ENCODE measurements around the gene MEOX1. TPM values are rescaled to one million over a fixed set of nuclear protein-coding genes. Genes with fewer than 3 reads are reported as not detected.
"Not testable (repeated sequence)": the region's sequence is repeated elsewhere in the genome, so short reads cannot be mapped to it uniquely, and the experiment has no call there.

MEOX1 gene
- total RNA-seq, 2 donors from 2014 or later, result 5.5 to 6.0 TPM

- Mint-ChIP-seq H3K4me3 (no peak overlapping the region), H3K4me1 (peaks cover 3% of the 10 kb centered on the region), H3K27ac (no peak overlapping the region), H3K27me3 (peaks cover 25% of the 10 kb centered on the region), H3K36me3 (ENCODE audit: low read depth) (no peaks in the 10 kb centered on the region)
- ATAC-seq, result peak; percentile 95
- H3K9me3 ChIP-seq (ENCODE audit: control insufficient read depth, low read length, poor library complexity, severe bottlenecking), result no peaks in the 10 kb centered on the region
- DNase-seq, result peak; percentile 38 to 68 (median 53)
These were observed 32.6 kb upstream of the MEOX1 start for GRCh38 chr17:43694081-43694870.

GRCh38 chr17:43691317-43691693 is 29.6 kb upstream of the MEOX1 start:
- Mint-ChIP-seq H3K4me3 (no peak overlapping the region), H3K4me1 (peaks cover 3% of the 10 kb centered on the region), H3K27ac (no peak overlapping the region), H3K27me3 (peaks cover 20% of the 10 kb centered on the region), H3K36me3 (ENCODE audit: low read depth) (no peaks in the 10 kb centered on the region)
- no peak for DNase-seq
- no peaks in the 10 kb centered on the region for H3K9me3 ChIP-seq (ENCODE audit: control insufficient read depth, low read length, poor library complexity, severe bottlenecking)
- ATAC-seq, result no peak

DNA sequence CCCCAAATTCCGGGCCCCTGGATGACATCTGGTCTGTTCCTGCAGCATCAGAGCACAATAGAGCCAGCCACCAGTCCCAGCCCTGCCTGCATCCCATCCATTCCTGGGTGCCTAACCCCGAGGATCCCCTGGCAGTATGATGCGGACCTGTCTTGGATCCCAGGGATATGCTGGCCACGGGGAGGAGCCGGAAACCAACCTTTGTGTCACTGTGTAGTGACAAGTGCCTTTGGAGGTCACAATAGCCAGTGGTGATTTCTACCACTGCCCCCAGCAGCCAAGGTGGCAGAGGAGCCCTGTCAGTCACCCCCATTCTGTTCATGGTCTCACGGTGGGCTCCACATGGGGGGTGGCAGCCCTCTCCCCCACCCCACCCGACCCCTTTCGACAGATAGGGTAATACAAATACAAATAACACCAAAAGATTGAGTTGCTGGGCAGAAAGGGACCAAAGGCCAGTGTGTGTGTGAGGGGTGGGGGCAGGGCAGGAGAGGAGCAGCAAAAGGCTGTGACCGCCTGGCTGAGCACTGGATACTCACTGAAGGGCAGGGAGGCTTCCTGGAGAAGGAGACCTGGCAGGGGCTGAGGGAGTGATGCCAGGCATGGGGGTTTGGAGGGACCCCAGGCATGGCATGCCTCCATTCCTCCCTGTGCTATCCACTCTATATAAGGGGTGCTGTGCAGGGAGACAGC is 29.0 kb upstream of the MEOX1 start:
- no peaks in the 10 kb centered on the region for H3K9me3 ChIP-seq (ENCODE audit: control insufficient read depth, low read length, poor library complexity, severe bottlenecking)
- no peak overlapping the region for H3K4me3 Mint-ChIP-seq
- peaks cover 20% of the 10 kb centered on the region for H3K27me3 Mint-ChIP-seq
- H3K27ac Mint-ChIP-seq, result no peak overlapping the region
- DNase-seq, result no peak
- H3K36me3 Mint-ChIP-seq (ENCODE audit: low read depth), result no peaks in the 10 kb centered on the region
- H3K4me1 Mint-ChIP-seq, result peaks cover 3% of the 10 kb centered on the region
- no peak for ATAC-seq

DNA sequence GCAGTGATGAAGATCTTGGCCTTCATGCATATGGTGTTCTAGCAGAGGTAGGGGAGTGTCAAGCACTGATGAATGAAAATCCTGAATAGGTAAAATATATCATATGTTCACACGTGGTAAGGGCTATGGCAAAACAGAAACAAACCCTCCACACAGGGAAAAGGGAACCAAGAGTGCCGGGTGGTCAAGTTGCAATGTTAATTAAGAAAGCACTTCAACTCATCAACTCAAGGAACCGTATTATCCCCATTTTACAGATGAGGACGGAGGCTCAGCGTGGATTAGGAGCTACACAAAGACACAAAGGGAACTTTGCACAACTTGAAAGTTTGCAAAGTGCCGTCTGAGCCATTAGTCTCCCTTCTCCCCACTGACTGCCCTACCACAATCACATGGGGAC is 28.1 kb upstream of the MEOX1 start:
- no peaks in the 10 kb centered on the region for H3K36me3 Mint-ChIP-seq (ENCODE audit: low read depth)
- ATAC-seq (no peak), DNase-seq (no peak)
- H3K4me3 Mint-ChIP-seq, result no peak overlapping the region
- peaks cover 3% of the 10 kb centered on the region for H3K4me1 Mint-ChIP-seq
- peaks cover 20% of the 10 kb centered on the region for H3K27me3 Mint-ChIP-seq
- no peak overlapping the region for H3K27ac Mint-ChIP-seq
- no peaks in the 10 kb centered on the region for H3K9me3 ChIP-seq (ENCODE audit: control insufficient read depth, low read length, poor library complexity, severe bottlenecking)

- ATAC-seq, result no peak
- no peaks in the 10 kb centered on the region for H3K4me1 Mint-ChIP-seq
- peaks cover 15% of the 10 kb centered on the region for H3K27me3 Mint-ChIP-seq
- H3K36me3 Mint-ChIP-seq (ENCODE audit: low read depth), result no peaks in the 10 kb centered on the region
- H3K27ac Mint-ChIP-seq, result no peak overlapping the region
- no peak for DNase-seq
- no peak overlapping the region for H3K4me3 Mint-ChIP-seq
- H3K9me3 ChIP-seq (ENCODE audit: control insufficient read depth, low read length, poor library complexity, severe bottlenecking), result no peaks in the 10 kb centered on the region
These were observed 27.4 kb upstream of the MEOX1 start for GRCh38 chr17:43689131-43689530.

GRCh38 chr17:43686957-43687356 is 25.2 kb upstream of the MEOX1 start:
- not testable (repeated sequence) for H3K4me3 Mint-ChIP-seq; H3K4me1 Mint-ChIP-seq; ATAC-seq; H3K36me3 Mint-ChIP-seq (ENCODE audit: low read depth); DNase-seq; H3K27ac Mint-ChIP-seq; H3K9me3 ChIP-seq (ENCODE audit: control insufficient read depth, low read length, poor library complexity, severe bottlenecking)
- peaks cover 14% of the 10 kb centered on the region for H3K27me3 Mint-ChIP-seq

DNA sequence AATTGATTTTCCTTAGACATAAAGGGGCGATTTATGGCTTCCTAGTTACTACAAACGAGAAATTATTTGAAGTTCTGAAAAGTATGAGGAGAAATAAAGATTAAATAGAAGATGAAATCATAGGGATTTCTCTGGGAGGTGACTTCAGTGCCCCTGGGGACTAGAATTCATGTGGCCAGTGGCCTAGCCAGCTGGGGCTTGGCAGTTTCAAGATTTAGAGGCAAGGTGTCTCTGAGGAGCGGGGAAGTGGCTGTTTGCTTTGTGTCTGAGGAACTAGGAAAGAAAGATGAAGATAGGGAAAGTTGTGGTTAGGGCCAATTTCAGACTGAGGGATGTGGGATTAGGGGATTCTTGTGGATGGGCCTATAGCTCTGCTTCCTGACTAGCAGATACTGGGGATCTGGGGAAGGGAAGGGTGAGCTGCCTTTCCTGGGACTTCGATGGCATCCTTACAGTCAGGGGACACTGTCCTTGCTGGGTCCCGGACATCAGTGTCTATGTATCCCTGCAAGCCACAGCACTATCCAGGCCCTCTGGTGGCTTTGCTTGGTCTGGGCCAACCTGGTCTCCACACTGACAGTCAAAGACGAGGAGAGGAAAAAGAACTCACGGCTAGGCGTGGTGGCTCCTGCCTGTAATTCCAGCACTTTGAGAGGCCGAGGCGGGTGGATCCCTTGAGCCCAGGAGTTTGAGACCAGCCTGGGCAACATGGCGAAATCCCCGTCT is 22.4 kb upstream of the MEOX1 start:
- ATAC-seq, result no peak
- no peak overlapping the region for H3K27ac Mint-ChIP-seq
- H3K36me3 Mint-ChIP-seq (ENCODE audit: low read depth), result no peaks in the 10 kb centered on the region
- H3K27me3 Mint-ChIP-seq, result peaks cover 14% of the 10 kb centered on the region
- H3K9me3 ChIP-seq (ENCODE audit: control insufficient read depth, low read length, poor library complexity, severe bottlenecking), result no peaks in the 10 kb centered on the region
- H3K4me1 Mint-ChIP-seq, result no peaks in the 10 kb centered on the region
- no peak for DNase-seq
- no peak overlapping the region for H3K4me3 Mint-ChIP-seq

DNA sequence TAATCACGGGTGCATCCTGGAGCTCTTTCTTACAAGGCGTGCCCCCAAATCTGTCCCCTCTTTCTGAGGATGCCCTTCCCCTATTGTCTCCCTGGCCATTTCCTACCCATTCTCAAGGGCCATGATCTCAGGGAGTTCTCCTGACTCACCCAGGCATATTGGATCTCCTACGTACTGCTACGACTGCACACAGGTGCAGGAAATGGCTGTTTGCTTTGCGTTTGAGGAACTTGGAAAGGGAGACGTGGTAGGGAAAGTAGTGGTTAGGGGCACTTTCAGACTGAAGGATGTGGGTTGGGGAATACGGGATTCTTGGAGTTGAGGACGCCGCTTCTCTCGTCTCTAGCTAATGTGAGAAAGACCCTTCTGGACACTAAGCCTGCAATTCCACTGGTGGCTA is 18.7 kb upstream of the MEOX1 start:
- no peaks in the 10 kb centered on the region for H3K9me3 ChIP-seq (ENCODE audit: control insufficient read depth, low read length, poor library complexity, severe bottlenecking)
- H3K27ac Mint-ChIP-seq, result no peak overlapping the region
- DNase-seq (no peak), ATAC-seq (no peak)
- no peaks in the 10 kb centered on the region for H3K36me3 Mint-ChIP-seq (ENCODE audit: low read depth)
- H3K27me3 Mint-ChIP-seq, result peaks cover 10% of the 10 kb centered on the region
- no peak overlapping the region for H3K4me3 Mint-ChIP-seq
- H3K4me1 Mint-ChIP-seq, result peaks cover 5% of the 10 kb centered on the region

DNA sequence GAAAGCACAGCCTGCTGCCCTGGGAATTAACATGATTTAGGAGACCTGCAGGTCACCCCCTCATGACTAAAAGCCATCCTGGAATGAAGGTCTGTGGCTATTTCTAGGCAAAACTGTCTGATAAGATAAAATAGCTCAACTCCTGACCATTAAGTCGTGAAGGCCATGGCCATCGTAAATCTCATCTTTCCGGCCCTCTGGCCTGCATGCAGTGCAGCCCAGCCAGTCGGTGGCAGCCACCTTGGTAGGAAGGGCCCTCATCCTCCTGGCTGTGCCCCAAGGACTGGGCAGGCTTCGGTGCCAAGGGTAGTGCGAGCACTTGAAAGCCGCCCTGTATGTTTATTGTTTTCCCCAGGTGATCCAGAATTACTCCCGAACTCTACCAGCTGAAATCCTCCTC is 18.2 kb upstream of the MEOX1 start:
- no peaks in the 10 kb centered on the region for H3K9me3 ChIP-seq (ENCODE audit: control insufficient read depth, low read length, poor library complexity, severe bottlenecking)
- no peak overlapping the region for H3K27ac Mint-ChIP-seq
- no peaks in the 10 kb centered on the region for H3K36me3 Mint-ChIP-seq (ENCODE audit: low read depth)

GRCh38 chr17:43679401-43679800 is 17.7 kb upstream of the MEOX1 start:
- Mint-ChIP-seq H3K4me1 (peaks cover 5% of the 10 kb centered on the region), H3K4me3 (no peak overlapping the region), H3K27ac (no peak overlapping the region), H3K36me3 (ENCODE audit: low read depth) (no peaks in the 10 kb centered on the region), H3K27me3 (peaks cover 15% of the 10 kb centered on the region)
- no peak for DNase-seq
- ATAC-seq, result no peak
- H3K9me3 ChIP-seq (ENCODE audit: control insufficient read depth, low read length, poor library complexity, severe bottlenecking), result no peaks in the 10 kb centered on the region

More for the DNA sequence above, 18.2 kb upstream of the MEOX1 start:
- DNase-seq (no peak), ATAC-seq (no peak)
- H3K4me1 Mint-ChIP-seq, result peaks cover 5% of the 10 kb centered on the region
- H3K27me3 Mint-ChIP-seq, result peaks cover 15% of the 10 kb centered on the region
- H3K4me3 Mint-ChIP-seq, result no peak overlapping the region

GRCh38 chr17:43676471-43676870 is 14.7 kb upstream of the MEOX1 start:
- ATAC-seq (no peak), DNase-seq (no peak)
- no peak overlapping the region for H3K4me3 Mint-ChIP-seq
- no peak overlapping the region for H3K27ac Mint-ChIP-seq
- H3K9me3 ChIP-seq (ENCODE audit: control insufficient read depth, low read length, poor library complexity, severe bottlenecking), result no peaks in the 10 kb centered on the region
- H3K27me3 Mint-ChIP-seq, result peaks cover 15% of the 10 kb centered on the region
- H3K4me1 Mint-ChIP-seq, result peaks cover 8% of the 10 kb centered on the region
- H3K36me3 Mint-ChIP-seq (ENCODE audit: low read depth), result no peaks in the 10 kb centered on the region

GRCh38 chr17:43674394-43674793 is 12.7 kb upstream of the MEOX1 start:
- H3K27ac Mint-ChIP-seq, result no peak overlapping the region
- H3K4me1 Mint-ChIP-seq, result peaks cover 12% of the 10 kb centered on the region
- H3K36me3 Mint-ChIP-seq (ENCODE audit: low read depth), result no peaks in the 10 kb centered on the region
- no peaks in the 10 kb centered on the region for H3K9me3 ChIP-seq (ENCODE audit: control insufficient read depth, low read length, poor library complexity, severe bottlenecking)
- DNase-seq (no peak), ATAC-seq (no peak)
- peaks cover 6% of the 10 kb centered on the region for H3K27me3 Mint-ChIP-seq
- H3K4me3 Mint-ChIP-seq, result no peak overlapping the region

DNA sequence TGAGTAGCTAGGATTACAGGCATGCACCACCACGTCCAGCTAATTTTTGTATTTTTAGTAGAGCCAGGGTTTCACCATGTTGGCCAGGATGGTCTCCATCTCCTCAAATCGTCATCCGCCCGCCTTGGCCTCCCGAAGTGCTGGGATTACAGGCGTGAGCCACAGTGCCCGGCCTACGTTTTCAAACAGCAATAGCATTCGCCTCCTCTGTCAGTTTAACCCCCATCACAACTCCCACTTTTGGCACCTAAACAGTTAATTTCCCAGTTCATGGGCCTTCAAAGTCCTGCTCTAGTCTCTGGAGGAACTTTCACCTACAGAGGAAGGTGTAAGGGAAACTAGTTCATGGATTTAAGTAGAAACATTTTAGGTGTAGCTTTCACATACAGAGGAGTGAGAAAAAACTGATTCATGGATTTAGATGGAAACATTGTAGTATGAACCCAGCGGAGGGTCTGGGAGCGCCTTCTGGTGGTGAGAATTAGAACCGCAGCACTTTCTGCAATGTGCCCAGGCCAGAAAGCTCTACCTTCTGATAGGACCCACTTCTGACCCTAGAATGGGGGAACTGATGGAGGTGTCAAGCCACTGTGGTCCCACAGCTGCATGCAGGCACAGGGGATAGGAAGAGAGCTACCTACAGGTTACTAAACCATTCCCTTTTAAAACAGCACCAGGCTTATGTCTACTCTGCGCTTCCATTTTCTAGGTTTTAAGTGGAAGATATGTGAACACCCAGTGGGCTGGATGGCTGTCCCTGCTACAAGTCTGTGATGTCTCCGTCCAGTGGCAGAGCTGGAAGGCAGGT is 12.0 kb upstream of the MEOX1 start:
- H3K9me3 ChIP-seq (ENCODE audit: control insufficient read depth, low read length, poor library complexity, severe bottlenecking), result no peaks in the 10 kb centered on the region
- Mint-ChIP-seq H3K36me3 (ENCODE audit: low read depth) (no peaks in the 10 kb centered on the region), H3K27ac (no peak overlapping the region), H3K27me3 (peaks cover 6% of the 10 kb centered on the region), H3K4me3 (no peak overlapping the region), H3K4me1 (peaks cover 12% of the 10 kb centered on the region)
- ATAC-seq (peak; percentile 70), DNase-seq (peak; percentile 52 to 74 (median 59))
